ENCODE data around the gene PLPPR5.
"Not testable (repeated sequence)": the region's sequence is repeated elsewhere in the genome, so short reads cannot be mapped to it uniquely, and the experiment has no call there.

Gene PLPPR5, protein sequence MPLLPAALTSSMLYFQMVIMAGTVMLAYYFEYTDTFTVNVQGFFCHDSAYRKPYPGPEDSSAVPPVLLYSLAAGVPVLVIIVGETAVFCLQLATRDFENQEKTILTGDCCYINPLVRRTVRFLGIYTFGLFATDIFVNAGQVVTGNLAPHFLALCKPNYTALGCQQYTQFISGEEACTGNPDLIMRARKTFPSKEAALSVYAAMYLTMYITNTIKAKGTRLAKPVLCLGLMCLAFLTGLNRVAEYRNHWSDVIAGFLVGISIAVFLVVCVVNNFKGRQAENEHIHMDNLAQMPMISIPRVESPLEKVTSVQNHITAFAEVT

GRCh38 chr1:99004861-99005442 lies at the start of gene PLPPR5:
Gene PLPPR5, minus strand, starts transcription at chr1:99004861. Its CDS starts 190 bp downstream, at chr1:99004671.
- peak; percentile 41 for DNase-seq (ENCODE audit: low spot score)

- no peak for DNase-seq (ENCODE audit: low spot score)
These were observed 47.1 kb upstream of the PLPPR5 start for GRCh38 chr1:99051611-99052283.

DNA sequence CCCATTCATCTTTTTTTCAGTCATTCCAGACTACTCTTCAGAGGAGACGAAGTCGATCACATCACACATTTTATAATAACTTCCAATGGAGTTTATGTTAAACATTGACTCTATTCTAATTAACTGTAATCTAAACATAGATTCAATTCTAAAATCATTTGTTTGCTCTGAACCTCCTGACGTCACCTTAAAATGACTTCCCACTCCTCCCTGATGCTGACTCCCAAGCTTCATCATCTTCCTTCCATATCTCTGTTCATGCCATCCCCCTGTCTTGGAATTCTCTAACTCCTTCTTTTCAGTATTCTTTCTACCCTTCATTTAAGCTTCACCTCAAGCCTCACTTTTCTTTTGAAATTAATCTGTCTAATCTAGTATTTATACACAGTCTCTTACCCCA lies 45.1 kb upstream of the PLPPR5 start:
- DNase-seq (ENCODE audit: low spot score): no peak

DNA sequence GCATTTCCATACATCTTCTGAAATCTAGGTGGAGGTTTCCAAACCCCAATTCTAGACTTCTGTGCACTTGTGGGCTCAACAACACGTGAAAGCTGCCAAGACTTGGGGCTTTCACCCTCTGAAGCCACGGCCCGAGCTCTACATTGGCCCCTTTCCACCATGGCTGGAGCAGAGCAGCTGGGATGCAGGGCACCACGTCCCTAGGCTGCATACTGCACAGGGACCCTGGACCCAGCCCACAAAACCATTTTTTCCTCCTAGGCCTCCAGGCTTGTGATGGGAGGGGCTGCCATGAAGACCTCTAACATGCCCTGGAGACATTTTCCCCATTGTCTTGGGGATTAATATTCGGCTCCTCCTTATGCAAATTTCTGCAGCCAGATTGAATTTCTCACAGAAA lies 32.1 kb upstream of the PLPPR5 start:
- DNase-seq (ENCODE audit: low spot score): not testable (repeated sequence)

DNA sequence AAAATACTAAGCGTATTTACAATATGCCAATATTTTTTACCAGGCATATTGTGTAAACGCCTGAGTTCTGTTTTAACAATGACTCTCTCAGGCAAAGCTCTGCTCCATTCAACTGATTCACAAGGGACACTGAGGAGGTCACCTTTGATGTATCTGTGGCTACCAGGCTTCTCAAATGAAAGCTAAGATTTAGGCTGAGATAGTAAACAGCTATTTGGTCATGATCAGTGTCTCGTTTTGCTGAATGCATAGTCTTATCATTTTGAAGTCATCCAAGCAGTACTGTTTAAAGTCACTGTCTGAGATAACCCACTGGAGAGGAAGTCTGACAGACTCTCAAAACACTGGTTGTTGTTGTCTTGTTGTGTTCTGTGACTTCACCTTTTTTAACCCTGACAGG lies 13.7 kb upstream of the PLPPR5 start:
- no peak for DNase-seq (ENCODE audit: low spot score)

DNA sequence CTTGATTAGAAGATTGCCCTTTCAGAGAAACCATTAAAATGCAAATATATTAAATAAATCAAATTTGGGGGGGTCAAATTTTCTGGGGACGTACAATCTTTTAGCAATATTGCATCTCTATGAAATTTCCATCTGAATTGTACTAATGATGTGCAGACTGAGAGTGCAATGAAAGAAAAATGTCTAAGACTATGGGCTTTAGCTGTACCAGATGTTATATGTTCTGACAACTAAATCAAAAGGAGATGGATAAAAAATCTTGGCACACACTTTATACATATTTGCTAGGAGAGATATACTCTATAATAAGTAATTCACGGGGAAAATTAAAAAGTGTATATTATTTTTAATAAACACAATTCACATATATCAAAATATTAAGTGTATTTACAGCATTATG lies 13.0 kb upstream of the PLPPR5 start:
- DNase-seq (ENCODE audit: low spot score): no peak

DNA sequence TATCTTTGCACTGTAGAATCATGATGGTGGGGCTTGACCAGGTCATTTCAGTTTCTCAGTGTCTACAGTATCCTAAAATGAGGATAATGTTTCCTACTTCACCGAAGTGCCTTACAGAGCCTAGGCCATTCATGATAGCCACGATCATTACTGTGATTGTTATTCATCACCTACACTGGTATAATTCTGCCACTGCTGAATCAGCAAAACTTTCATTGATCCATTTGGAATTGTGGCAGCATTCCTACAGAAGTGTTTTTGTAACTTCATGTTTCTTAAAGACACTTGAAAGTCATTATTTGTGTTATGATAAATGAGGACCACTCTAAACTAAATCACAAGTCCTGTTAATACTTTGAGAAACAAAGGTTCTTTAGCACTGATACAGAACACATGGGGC lies 6.0 kb upstream of the PLPPR5 start:
- no peak for DNase-seq (ENCODE audit: low spot score)

DNA sequence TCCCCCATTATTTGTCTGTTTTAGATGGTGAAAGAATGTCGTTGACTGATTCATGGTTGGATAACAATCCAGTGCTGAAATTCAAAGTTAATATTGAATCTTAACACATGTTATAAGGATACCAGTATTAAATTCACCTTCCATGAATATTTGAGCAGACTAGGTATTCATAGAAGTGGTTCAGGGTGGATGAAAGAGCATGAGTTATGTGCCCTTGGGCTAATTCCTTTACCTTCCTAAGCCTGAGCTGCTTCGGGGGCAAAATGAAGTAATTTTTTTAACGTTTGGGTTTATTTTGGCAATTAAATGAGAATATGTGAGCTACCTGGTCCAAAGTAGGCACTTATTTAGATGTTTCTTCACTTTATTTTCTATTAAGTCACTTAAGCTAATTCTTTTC lies 2.7 kb upstream of the PLPPR5 start:
- no peak for DNase-seq (ENCODE audit: low spot score)

DNA sequence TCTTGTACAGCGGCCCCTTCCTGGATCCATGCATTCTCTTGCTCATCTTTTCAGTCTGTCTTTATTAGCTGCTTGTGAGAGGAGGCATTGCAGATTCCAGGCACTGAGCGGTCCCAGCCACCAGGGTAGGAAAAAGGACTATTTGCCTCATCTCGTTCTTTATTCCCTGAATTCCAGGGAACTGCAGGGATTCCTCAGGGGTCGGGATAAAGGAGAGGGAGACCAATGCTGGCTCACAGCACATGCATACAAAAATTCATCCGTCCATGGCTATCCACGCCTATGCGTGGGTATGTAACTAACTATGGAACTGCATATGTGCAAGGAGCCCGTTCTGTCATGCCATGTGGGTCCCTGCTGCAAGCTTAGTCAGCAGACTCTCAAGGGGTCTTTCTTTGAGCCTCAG lies 879 bp upstream of the PLPPR5 start:
- DNase-seq (ENCODE audit: low spot score): no peak

DNA sequence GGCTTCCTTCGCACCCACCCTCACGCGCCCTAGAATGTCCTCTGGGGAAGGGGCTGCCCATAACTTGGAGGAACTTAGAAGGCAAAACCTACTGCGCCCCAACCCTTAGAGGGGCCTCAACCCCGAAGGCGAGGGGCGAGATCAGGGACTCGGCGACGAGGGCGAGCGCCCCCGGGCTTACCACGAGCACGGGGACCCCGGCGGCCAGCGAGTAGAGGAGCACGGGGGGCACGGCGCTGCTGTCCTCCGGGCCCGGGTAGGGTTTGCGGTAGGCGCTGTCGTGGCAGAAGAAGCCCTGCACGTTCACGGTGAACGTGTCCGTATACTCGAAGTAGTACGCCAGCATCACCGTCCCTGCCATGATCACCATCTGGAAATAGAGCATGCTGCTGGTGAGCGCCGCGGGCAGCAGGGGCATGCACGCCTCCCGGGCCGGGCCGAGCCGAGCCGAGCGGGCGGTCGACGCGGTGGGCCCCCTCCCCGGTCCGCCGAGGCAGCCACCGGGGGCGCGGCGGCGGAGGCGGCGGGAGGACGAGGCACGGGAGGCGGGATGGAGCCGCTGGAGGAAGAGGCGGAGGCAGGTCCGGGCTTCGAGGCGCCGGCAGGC lies 304 bp downstream of the PLPPR5 start:
- DNase-seq (ENCODE audit: low spot score): peak; percentile 24

- DNase-seq (ENCODE audit: low spot score): no peak
These were observed 944 bp downstream of the PLPPR5 start for GRCh38 chr1:99003581-99004253.

- no peak for DNase-seq (ENCODE audit: low spot score)
These were observed 11.8 kb downstream of the PLPPR5 start for GRCh38 chr1:98992844-98993243.

GRCh38 chr1:98991127-98992012 lies 13.3 kb downstream of the PLPPR5 start:
- DNase-seq (ENCODE audit: low spot score): no peak

- DNase-seq (ENCODE audit: low spot score): no peak
These were observed 15.1 kb downstream of the PLPPR5 start for GRCh38 chr1:98989556-98989907.

DNA sequence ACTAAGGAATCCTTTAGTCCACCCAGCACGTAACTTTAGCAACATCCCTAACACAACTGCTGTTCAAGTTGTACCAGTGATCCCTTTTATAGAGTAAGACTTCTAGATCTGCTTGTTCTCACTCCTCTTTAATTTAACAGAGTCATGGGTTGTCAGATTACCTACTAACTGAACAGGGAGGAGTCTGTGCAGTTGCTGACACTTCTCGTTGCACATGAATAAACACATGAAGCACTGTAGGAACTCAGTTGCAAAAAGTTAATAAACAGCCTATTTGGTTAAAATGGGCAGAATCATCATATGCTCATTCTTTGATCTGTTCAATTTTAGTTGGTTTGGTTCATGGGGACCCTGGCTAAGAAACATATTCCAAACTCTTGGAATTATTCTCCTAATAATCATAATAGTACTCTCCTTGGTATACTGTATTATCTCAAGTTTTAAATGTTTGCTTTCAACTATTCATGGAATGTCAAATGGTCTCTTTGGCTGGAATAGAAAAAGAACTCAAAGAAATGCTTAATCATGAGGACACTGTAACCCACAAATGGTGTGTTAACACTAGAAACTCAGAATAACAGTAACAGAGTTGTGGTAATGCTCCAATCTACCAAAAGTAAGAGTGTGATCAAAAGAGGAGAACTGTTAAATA lies 15.6 kb downstream of the PLPPR5 start:
- DNase-seq (ENCODE audit: low spot score): no peak

DNA sequence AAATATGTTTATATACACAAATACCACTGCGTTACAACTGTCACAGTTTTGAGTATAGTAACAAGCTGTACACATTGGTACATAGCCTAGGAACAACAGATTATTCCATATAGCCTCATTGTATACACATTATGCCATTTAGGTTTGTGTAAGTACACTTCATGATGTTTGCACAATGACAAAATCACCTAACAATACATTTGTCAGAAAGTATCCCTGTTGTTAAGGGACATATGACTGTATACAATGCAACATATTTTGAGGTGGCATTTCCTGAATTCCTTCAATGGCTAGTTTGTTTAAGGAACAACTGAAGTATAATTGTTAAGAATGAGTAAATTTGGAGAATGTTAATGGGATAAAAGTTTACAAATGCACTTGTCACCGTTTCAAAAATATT lies 19.0 kb downstream of the PLPPR5 start:
- no peak for DNase-seq (ENCODE audit: low spot score)

DNA sequence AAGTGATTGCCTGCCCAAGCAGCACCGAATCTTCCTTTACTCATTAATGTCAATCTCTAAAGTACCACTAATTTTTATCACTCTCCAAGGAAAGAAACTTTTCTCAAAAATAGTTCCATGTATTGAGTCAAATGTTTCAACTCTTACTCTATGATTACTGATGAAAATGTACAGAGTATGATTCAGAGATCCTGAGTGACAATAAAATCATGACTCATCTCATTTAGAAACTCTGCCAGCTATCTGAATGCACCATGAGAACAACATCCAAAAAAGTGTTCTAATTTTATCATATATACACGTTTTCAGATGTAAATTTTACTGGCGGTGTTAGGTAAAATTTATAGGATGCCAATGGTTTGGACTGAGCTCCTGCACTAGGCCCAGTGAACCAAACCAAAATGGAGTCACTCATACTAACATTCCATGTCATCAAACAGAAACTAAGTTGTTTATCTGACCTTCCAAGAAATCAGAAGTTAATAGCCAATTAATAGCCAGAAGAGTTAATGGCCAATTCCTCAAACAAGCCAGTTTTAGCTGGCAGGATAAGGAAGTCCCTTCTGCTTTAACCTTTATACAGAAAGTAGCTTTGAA lies 22.6 kb downstream of the PLPPR5 start:
- DNase-seq (ENCODE audit: low spot score): no peak

GRCh38 chr1:98979463-98979862 lies 25.2 kb downstream of the PLPPR5 start:
- no peak for DNase-seq (ENCODE audit: low spot score)

DNA sequence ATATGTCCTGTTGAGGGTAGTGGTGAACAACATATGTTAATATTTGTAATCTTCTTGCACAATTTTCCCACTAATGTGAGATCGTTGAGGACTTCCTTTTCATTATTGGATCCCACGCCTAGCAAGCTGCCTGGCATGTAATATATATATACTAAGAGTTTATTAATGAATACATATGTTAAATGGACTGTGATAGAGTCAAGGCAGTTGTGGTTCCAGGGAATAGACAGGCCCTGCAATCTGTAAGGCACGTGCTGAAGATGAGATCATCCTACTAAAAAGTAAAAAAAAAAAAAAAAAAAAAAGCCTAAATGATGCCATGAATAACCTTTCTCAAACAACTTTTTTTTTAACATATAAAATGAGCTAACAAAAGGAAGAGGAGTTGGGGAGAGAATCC lies 28.9 kb downstream of the PLPPR5 start:
- no peak for DNase-seq (ENCODE audit: low spot score)

GRCh38 chr1:98975113-98975512 lies 29.5 kb downstream of the PLPPR5 start:
- no peak for DNase-seq (ENCODE audit: low spot score)
